ENCODE results near the gene ULK4.
"Not testable (repeated sequence)": the region's sequence is repeated elsewhere in the genome, so short reads cannot be mapped to it uniquely, and the experiment has no call there.

DNA sequence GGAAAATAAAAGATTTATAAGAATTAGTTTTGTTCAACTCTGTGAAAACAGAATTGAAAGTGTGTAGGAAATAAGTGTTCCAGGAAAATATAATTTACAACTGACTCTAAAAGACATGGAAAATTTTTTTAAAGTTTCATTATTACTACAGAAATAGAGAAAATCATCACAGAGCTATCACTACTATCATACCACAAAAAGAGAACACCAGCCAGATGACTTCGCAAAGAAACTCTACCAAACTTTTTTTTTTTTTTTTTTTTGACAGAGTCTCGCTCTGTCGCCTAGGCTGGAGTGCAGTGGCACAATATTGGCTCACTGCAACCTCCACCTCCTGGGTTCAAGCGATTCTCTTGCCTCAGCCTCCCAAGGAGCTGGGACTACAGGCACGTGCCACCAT is 405.7 kb downstream of the ULK4 start:
- TF ChIP-seq L3MBTL2 (conservative IDR thresholded peaks at IDR 0.05); FOXK2 (IDR thresholded peaks at IDR 0.05); FOXA1 (IDR thresholded peaks at IDR 0.05); BHLHE40 (IDR thresholded peaks at IDR 0.05; ENCODE audit: borderline replicate concordance); HDGF (IDR thresholded peaks at IDR 0.05; ENCODE audit: borderline replicate concordance); FOXM1 (IDR thresholded peaks at IDR 0.05; ENCODE audit: borderline replicate concordance); SUZ12 (IDR thresholded peaks at IDR 0.05); CTBP1 (IDR thresholded peaks at IDR 0.05; ENCODE audit: borderline replicate concordance): not testable (repeated sequence)
